ENCODE measurements around the gene SMPD3.
A peak's percentile ranks its signal among the peaks of the same experiment; 100 is the strongest.

Gene SMPD3

GRCh38 chr16:68444056-68444657, 4.2 kb downstream of the SMPD3 start:
- DNase-seq: peak in 1 of 3 experiments; percentile 11
- H3K27me3 Mint-ChIP-seq: peaks cover 40 to 68% of the 10 kb centered on the region in 2 donors
- peaks cover 3% of the 10 kb centered on the region for H3K36me3 Mint-ChIP-seq (ENCODE audit: insufficient read depth)
- H3K4me3 Mint-ChIP-seq: no peak overlapping the region
- ATAC-seq (replicated peaks): no peak
- H3K9me3 Mint-ChIP-seq: no peaks in the 10 kb centered on the region
- H3K27ac Mint-ChIP-seq: no peak overlapping the region
- H3K4me1 Mint-ChIP-seq (ENCODE audit: low read depth in 2 of 2): peaks cover 14 to 20% of the 10 kb centered on the region in 2 donors

- peaks cover 27 to 42% of the 10 kb centered on the region in 2 donors for H3K27me3 Mint-ChIP-seq
- no peaks in the 10 kb centered on the region for H3K36me3 Mint-ChIP-seq (ENCODE audit: insufficient read depth)
- H3K4me3 Mint-ChIP-seq: no peak overlapping the region
- DNase-seq (no peak), ATAC-seq (replicated peaks) (no peak)
- H3K9me3 Mint-ChIP-seq: peaks cover 2 to 8% of the 10 kb centered on the region in 2 donors
- no peak overlapping the region for H3K27ac Mint-ChIP-seq
- H3K4me1 Mint-ChIP-seq (ENCODE audit: low read depth in 2 of 2): peaks cover 0 to 4% of the 10 kb centered on the region in 2 donors
Measured at GRCh38 chr16:68436581-68436980, 11.7 kb downstream of the SMPD3 start.

- Mint-ChIP-seq H3K27me3 (peaks cover 21 to 28% of the 10 kb centered on the region in 2 donors), H3K27ac (peak overlapping the region in 1 of 2 donors; percentile 39), H3K36me3 (ENCODE audit: insufficient read depth) (no peaks in the 10 kb centered on the region), H3K4me3 (no peak overlapping the region), H3K4me1 (ENCODE audit: low read depth in 2 of 2) (peaks cover 5 to 7% of the 10 kb centered on the region in 2 donors), H3K9me3 (peaks cover 2 to 8% of the 10 kb centered on the region in 2 donors)
- ATAC-seq (replicated peaks) (no peak), DNase-seq (no peak)
Measured at GRCh38 chr16:68434624-68435210, 13.6 kb downstream of the SMPD3 start.

GRCh38 chr16:68433316-68433715, 15.0 kb downstream of the SMPD3 start:
- Mint-ChIP-seq H3K27ac (no peak overlapping the region), H3K36me3 (ENCODE audit: insufficient read depth) (no peaks in the 10 kb centered on the region), H3K27me3 (peaks cover 10 to 16% of the 10 kb centered on the region in 2 donors), H3K4me3 (no peak overlapping the region), H3K4me1 (ENCODE audit: low read depth in 2 of 2) (peaks cover 5 to 7% of the 10 kb centered on the region in 2 donors), H3K9me3 (peaks cover 2 to 8% of the 10 kb centered on the region in 2 donors)
- no peak for DNase-seq
- ATAC-seq (replicated peaks): no peak

GRCh38 chr16:68432701-68433100, 15.6 kb downstream of the SMPD3 start:
- no peaks in the 10 kb centered on the region for H3K36me3 Mint-ChIP-seq (ENCODE audit: insufficient read depth)
- peaks cover 2 to 8% of the 10 kb centered on the region in 2 donors for H3K9me3 Mint-ChIP-seq
- peaks cover 7 to 14% of the 10 kb centered on the region in 2 donors for H3K27me3 Mint-ChIP-seq
- H3K4me3 Mint-ChIP-seq: no peak overlapping the region
- no peak for ATAC-seq (replicated peaks)
- no peak for DNase-seq
- H3K27ac Mint-ChIP-seq: no peak overlapping the region
- H3K4me1 Mint-ChIP-seq (ENCODE audit: low read depth in 2 of 2): peaks cover 5 to 7% of the 10 kb centered on the region in 2 donors

- Mint-ChIP-seq H3K27me3 (peaks cover 0 to 6% of the 10 kb centered on the region in 2 donors), H3K27ac (no peak overlapping the region), H3K36me3 (ENCODE audit: insufficient read depth) (no peaks in the 10 kb centered on the region), H3K9me3 (no peaks in the 10 kb centered on the region), H3K4me3 (no peak overlapping the region), H3K4me1 (ENCODE audit: low read depth in 2 of 2) (peaks cover 3 to 5% of the 10 kb centered on the region in 2 donors)
- DNase-seq (no peak), ATAC-seq (replicated peaks) (no peak)
Measured at GRCh38 chr16:68429076-68429854, 19.0 kb downstream of the SMPD3 start.

- DNase-seq (no peak), ATAC-seq (replicated peaks) (no peak)
- Mint-ChIP-seq H3K9me3 (no peaks in the 10 kb centered on the region), H3K36me3 (ENCODE audit: insufficient read depth) (no peaks in the 10 kb centered on the region), H3K4me1 (ENCODE audit: low read depth in 2 of 2) (peaks cover 4 to 5% of the 10 kb centered on the region in 2 donors), H3K4me3 (no peak overlapping the region), H3K27ac (no peak overlapping the region), H3K27me3 (peaks cover 0 to 6% of the 10 kb centered on the region in 2 donors)
Measured at GRCh38 chr16:68427649-68428303, 20.5 kb downstream of the SMPD3 start.

- Mint-ChIP-seq H3K4me3 (no peak overlapping the region), H3K4me1 (ENCODE audit: low read depth in 2 of 2) (peaks cover 4 to 5% of the 10 kb centered on the region in 2 donors)
Measured at GRCh38 chr16:68426347-68426652, 22.0 kb downstream of the SMPD3 start.

GRCh38 chr16:68425498-68426346, 22.6 kb downstream of the SMPD3 start:
- no peaks in the 10 kb centered on the region for H3K36me3 Mint-ChIP-seq (ENCODE audit: insufficient read depth)
- ATAC-seq (replicated peaks): no peak
- DNase-seq: no peak
- peaks cover 2 to 3% of the 10 kb centered on the region in 2 donors for H3K4me1 Mint-ChIP-seq (ENCODE audit: low read depth in 2 of 2)
- no peak overlapping the region for H3K27ac Mint-ChIP-seq
- no peaks in the 10 kb centered on the region for H3K9me3 Mint-ChIP-seq
- H3K27me3 Mint-ChIP-seq: peaks cover 0 to 6% of the 10 kb centered on the region in 2 donors
- no peak overlapping the region for H3K4me3 Mint-ChIP-seq

More at GRCh38 chr16:68426347-68426652, 22.0 kb downstream of the SMPD3 start:
- H3K36me3 Mint-ChIP-seq (ENCODE audit: insufficient read depth): no peaks in the 10 kb centered on the region
- H3K27ac Mint-ChIP-seq: no peak overlapping the region
- peaks cover 0 to 6% of the 10 kb centered on the region in 2 donors for H3K27me3 Mint-ChIP-seq
- no peak for ATAC-seq (replicated peaks)
- DNase-seq: no peak
- no peaks in the 10 kb centered on the region for H3K9me3 Mint-ChIP-seq

GRCh38 chr16:68423771-68424170, 24.5 kb downstream of the SMPD3 start:
- Mint-ChIP-seq H3K9me3 (no peaks in the 10 kb centered on the region), H3K36me3 (ENCODE audit: insufficient read depth) (no peaks in the 10 kb centered on the region), H3K27me3 (peaks cover 0 to 6% of the 10 kb centered on the region in 2 donors), H3K4me1 (ENCODE audit: low read depth in 2 of 2) (peaks cover 4 to 9% of the 10 kb centered on the region in 2 donors), H3K27ac (no peak overlapping the region), H3K4me3 (no peak overlapping the region)
- DNase-seq (no peak), ATAC-seq (replicated peaks) (no peak)

GRCh38 chr16:68422396-68422960, 25.8 kb downstream of the SMPD3 start:
- no peaks in the 10 kb centered on the region for H3K27me3 Mint-ChIP-seq
- no peak overlapping the region for H3K27ac Mint-ChIP-seq
- no peak overlapping the region for H3K4me3 Mint-ChIP-seq

GRCh38 chr16:68421076-68421475, 27.2 kb downstream of the SMPD3 start:
- Mint-ChIP-seq H3K4me3 (no peak overlapping the region), H3K9me3 (no peaks in the 10 kb centered on the region), H3K27me3 (no peaks in the 10 kb centered on the region), H3K27ac (no peak overlapping the region), H3K36me3 (ENCODE audit: insufficient read depth) (no peaks in the 10 kb centered on the region), H3K4me1 (ENCODE audit: low read depth in 2 of 2) (peaks cover 28 to 35% of the 10 kb centered on the region in 2 donors)
- ATAC-seq (replicated peaks) (no peak), DNase-seq (no peak)

More at GRCh38 chr16:68422396-68422960, 25.8 kb downstream of the SMPD3 start:
- no peaks in the 10 kb centered on the region for H3K36me3 Mint-ChIP-seq (ENCODE audit: insufficient read depth)
- ATAC-seq (replicated peaks) (no peak), DNase-seq (no peak)
- H3K9me3 Mint-ChIP-seq: no peaks in the 10 kb centered on the region
- peaks cover 15 to 22% of the 10 kb centered on the region in 2 donors for H3K4me1 Mint-ChIP-seq (ENCODE audit: low read depth in 2 of 2)

Measured in effector memory CD8-positive, alpha-beta T cell (primary cell).